ENCODE measurements around the gene TPCN1.

The TPCN1 gene

DNA sequence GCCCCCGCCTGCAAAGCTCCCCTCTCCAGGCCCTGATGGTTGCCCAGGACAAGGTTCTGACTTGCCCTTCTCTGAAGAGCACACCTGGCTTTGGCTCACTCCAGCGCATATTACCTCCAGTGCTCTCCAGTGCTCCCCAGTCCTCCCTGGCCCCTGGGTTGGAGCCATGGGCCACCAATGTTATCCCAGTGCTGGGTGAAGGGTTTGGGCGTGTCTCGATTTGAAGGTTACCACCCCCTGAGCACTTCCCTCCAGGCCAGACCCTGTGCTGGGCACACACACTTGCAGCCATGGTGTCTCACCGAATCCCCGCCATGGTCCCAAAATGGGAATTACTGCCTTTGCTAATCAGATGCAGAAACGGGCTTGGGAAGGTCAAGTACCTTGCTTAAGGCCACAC is 24.7 kb upstream of the TPCN1 start:
- H3K4me3 ChIP-seq (ENCODE audit: low read length): no peak overlapping the region
- TF ChIP-seq, protein P1, sequence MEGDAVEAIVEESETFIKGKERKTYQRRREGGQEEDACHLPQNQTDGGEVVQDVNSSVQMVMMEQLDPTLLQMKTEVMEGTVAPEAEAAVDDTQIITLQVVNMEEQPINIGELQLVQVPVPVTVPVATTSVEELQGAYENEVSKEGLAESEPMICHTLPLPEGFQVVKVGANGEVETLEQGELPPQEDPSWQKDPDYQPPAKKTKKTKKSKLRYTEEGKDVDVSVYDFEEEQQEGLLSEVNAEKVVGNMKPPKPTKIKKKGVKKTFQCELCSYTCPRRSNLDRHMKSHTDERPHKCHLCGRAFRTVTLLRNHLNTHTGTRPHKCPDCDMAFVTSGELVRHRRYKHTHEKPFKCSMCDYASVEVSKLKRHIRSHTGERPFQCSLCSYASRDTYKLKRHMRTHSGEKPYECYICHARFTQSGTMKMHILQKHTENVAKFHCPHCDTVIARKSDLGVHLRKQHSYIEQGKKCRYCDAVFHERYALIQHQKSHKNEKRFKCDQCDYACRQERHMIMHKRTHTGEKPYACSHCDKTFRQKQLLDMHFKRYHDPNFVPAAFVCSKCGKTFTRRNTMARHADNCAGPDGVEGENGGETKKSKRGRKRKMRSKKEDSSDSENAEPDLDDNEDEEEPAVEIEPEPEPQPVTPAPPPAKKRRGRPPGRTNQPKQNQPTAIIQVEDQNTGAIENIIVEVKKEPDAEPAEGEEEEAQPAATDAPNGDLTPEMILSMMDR (conservative IDR thresholded peaks at IDR 0.05; ENCODE audit: low read length): no peak
- no peak for DNase-seq (ENCODE audit: low read depth)

DNA sequence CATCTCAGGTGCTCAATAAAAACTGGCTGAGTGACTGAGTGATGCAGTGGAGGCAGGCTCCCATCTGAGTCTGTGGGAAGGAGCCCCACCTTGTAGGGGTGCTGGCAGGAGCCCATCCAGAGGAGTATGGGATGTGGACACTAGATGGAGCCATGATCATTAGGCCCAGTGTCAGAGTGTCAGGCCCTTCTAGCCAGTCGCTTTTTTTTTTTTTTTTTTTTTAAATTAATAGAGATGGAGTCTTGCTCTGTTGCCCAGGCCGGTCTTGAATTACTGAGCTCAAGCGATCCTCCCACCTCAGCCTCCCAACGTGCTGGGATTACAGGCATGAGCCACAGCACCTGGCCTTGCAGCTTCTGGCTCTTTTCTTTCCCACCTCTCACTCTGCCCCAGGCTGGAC is 24.3 kb upstream of the TPCN1 start:
- DNase-seq (ENCODE audit: low read depth): peak; percentile 81
- TF ChIP-seq, protein P1 (conservative IDR thresholded peaks at IDR 0.05; ENCODE audit: low read length): peak; percentile 89
- H3K4me3 ChIP-seq (ENCODE audit: low read length): no peak overlapping the region

DNA sequence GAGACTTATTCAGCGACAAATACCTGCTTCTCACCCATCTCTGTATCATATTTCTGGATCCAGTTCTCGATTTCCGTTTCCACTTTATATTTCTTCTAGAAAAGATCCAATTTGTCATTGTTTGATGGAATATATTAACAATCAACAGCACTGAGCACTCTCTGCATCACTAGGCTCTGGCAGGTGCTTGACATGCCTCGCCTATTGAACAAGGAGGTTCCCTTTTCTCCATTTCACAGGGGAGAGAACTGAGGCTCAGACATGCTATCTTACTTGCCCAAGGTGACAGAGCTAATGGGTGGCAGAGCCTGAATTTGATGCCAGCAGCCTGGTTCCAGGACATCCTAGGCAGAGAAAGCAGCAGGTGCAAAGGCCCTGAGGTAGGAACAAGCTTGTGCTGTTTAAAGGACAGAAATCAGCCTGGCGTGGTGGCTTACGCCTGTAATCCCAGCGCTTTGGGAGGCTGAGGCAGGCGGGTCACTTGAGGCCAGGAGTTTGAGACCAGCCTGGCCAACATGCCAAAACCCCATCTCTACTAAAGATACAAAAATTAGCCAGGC is 23.7 kb upstream of the TPCN1 start:
- TF ChIP-seq, protein P1 (conservative IDR thresholded peaks at IDR 0.05; ENCODE audit: low read length): no peak
- no peak overlapping the region for H3K4me3 ChIP-seq (ENCODE audit: low read length)
- DNase-seq (ENCODE audit: low read depth): no peak

DNA sequence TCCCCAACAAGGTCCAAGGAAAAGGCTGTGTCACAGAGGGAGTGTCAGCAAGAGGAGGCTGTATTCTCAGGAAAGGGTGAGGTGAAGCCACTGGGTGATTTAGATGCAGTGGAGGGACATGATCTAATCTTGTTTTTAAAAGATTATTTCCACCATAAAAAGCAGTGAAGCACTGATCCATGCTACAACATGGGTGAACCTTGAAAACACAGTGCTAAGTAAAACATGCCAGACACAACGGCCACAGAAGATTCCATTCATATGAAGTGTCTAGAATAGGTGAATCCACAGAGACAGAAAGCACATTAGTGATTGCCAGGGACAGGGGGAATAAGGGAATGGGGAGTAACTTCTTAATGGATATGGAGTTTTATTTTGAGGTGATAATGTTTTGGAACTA is 23.0 kb upstream of the TPCN1 start:
- H3K4me3 ChIP-seq (ENCODE audit: low read length): no peak overlapping the region
- TF ChIP-seq, protein P1 (conservative IDR thresholded peaks at IDR 0.05; ENCODE audit: low read length): no peak
- DNase-seq (ENCODE audit: low read depth): peak; percentile 30

- DNase-seq (ENCODE audit: low read depth): no peak
- no peak overlapping the region for H3K4me3 ChIP-seq (ENCODE audit: low read length)
- TF ChIP-seq, protein P1 (conservative IDR thresholded peaks at IDR 0.05; ENCODE audit: low read length): no peak
Observed at GRCh38 chr12:113200021-113200797, 21.1 kb upstream of the TPCN1 start.

- DNase-seq (ENCODE audit: low read depth): no peak
- no peak overlapping the region for H3K4me3 ChIP-seq (ENCODE audit: low read length)
- TF ChIP-seq, protein P1 (conservative IDR thresholded peaks at IDR 0.05; ENCODE audit: low read length): no peak
Observed at GRCh38 chr12:113201187-113202177, 19.8 kb upstream of the TPCN1 start.
